Measurements from ENCODE around the gene AURKA. TPM values are rescaled to one million over a fixed set of nuclear protein-coding genes. Genes with fewer than 3 reads are reported as not detected.

Gene AURKA
- total RNA-seq, 1 donor from 2014 or later = 9.6 TPM

DNA sequence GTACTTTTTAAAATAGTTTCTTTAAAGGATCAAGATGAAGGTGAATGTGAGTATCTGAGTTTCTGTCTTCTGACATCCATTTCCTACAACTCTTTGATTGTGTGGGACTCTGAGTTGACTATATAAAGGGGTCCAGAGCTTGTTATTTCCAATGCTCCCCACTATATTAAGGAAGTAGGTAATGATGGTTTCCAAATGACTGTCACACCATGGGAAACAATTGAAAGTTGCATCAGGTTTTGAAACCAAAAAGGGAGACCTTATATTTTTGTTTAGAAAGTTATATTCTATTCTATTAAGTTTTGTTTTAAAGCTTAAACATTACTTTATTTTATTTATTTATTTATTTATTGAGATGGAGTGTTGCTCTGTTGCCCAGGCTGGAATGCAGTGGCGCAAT is 31.2 kb upstream of the AURKA start:
- DNase-seq (ENCODE audit: low spot score) = no peak
- TF ChIP-seq, protein P1, sequence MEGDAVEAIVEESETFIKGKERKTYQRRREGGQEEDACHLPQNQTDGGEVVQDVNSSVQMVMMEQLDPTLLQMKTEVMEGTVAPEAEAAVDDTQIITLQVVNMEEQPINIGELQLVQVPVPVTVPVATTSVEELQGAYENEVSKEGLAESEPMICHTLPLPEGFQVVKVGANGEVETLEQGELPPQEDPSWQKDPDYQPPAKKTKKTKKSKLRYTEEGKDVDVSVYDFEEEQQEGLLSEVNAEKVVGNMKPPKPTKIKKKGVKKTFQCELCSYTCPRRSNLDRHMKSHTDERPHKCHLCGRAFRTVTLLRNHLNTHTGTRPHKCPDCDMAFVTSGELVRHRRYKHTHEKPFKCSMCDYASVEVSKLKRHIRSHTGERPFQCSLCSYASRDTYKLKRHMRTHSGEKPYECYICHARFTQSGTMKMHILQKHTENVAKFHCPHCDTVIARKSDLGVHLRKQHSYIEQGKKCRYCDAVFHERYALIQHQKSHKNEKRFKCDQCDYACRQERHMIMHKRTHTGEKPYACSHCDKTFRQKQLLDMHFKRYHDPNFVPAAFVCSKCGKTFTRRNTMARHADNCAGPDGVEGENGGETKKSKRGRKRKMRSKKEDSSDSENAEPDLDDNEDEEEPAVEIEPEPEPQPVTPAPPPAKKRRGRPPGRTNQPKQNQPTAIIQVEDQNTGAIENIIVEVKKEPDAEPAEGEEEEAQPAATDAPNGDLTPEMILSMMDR (IDR thresholded peaks at IDR 0.05) = no peak
- Mint-ChIP-seq H3K4me1 (ENCODE audit: low read depth) (peaks cover 20% of the 10 kb centered on the region), H3K27me3 (ENCODE audit: low read depth) (no peaks in the 10 kb centered on the region), H3K4me3 (ENCODE audit: unreplicated experiment) (no peak overlapping the region), H3K27ac (ENCODE audit: unreplicated experiment) (peak overlapping the region; percentile 15), H3K9me3 (ENCODE audit: low read depth) (no peaks in the 10 kb centered on the region), H3K36me3 (ENCODE audit: low read depth) (peaks cover 3% of the 10 kb centered on the region)

DNA sequence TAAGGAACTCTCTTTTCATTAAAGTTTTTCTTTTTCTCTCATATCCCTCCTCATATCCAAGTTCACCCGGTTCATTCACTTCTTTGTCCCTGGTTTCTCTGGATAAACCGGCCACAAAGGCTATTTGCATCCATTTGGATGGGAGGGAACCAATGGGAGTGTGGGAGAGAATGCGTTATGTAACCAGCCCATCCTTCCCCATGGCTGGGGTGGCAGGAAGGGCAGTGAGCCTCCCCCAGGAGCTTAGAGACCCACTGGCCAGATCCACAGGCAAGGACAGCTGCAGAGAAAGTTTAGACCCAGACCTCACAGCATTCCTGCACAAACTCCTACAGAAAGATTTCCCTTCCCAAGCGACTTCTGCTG is 30.8 kb upstream of the AURKA start:
- Mint-ChIP-seq H3K9me3 (ENCODE audit: low read depth) (no peaks in the 10 kb centered on the region), H3K27ac (ENCODE audit: unreplicated experiment) (peak overlapping the region; percentile 15), H3K36me3 (ENCODE audit: low read depth) (peaks cover 3% of the 10 kb centered on the region), H3K4me1 (ENCODE audit: low read depth) (peaks cover 20% of the 10 kb centered on the region), H3K4me3 (ENCODE audit: unreplicated experiment) (no peak overlapping the region), H3K27me3 (ENCODE audit: low read depth) (no peaks in the 10 kb centered on the region)
- DNase-seq (ENCODE audit: low spot score) = no peak
- TF ChIP-seq, protein P1 (IDR thresholded peaks at IDR 0.05) = peak; percentile 1

DNA sequence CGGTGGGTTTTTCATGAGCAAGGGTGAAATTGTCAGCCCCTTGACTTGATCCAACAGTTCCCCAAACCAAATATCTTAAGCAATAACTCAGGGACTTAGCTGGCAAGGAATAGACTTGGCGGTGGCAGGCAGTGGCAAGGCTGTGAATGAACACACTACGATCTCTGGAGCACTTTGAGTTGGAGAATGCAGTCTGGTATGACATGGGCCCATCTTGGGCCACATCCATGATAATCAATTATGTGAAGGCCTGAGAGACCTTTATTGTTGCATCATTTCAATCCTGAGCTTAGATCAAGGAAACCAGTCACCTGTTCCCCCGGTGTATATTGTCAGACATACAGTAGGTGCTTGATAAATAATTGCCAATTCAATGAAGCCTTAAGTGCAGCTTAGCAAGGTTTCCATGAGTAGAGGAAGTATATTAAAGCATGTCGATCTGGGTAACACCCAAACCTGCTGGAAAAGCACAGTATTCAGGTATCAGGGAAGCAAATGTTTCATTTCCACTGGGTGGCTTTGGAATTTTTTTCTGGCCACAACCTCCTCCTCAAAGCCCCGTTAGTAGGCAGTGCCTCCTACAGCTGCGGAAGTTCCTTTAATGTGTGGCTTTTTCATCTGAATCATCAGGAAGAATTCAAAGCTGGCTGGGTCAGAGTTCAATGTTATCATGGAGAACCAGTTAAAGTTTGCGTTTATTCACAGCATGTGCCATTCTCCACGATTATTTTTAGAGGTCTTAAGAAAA is 30.2 kb upstream of the AURKA start:
- Mint-ChIP-seq H3K27ac (ENCODE audit: unreplicated experiment) (peak overlapping the region; percentile 14), H3K9me3 (ENCODE audit: low read depth) (no peaks in the 10 kb centered on the region), H3K4me3 (ENCODE audit: unreplicated experiment) (no peak overlapping the region), H3K36me3 (ENCODE audit: low read depth) (peaks cover 5% of the 10 kb centered on the region), H3K4me1 (ENCODE audit: low read depth) (peaks cover 20% of the 10 kb centered on the region), H3K27me3 (ENCODE audit: low read depth) (no peaks in the 10 kb centered on the region)
- TF ChIP-seq, protein P1 (IDR thresholded peaks at IDR 0.05) = peak; percentile 42
- no peak for DNase-seq (ENCODE audit: low spot score)

DNA sequence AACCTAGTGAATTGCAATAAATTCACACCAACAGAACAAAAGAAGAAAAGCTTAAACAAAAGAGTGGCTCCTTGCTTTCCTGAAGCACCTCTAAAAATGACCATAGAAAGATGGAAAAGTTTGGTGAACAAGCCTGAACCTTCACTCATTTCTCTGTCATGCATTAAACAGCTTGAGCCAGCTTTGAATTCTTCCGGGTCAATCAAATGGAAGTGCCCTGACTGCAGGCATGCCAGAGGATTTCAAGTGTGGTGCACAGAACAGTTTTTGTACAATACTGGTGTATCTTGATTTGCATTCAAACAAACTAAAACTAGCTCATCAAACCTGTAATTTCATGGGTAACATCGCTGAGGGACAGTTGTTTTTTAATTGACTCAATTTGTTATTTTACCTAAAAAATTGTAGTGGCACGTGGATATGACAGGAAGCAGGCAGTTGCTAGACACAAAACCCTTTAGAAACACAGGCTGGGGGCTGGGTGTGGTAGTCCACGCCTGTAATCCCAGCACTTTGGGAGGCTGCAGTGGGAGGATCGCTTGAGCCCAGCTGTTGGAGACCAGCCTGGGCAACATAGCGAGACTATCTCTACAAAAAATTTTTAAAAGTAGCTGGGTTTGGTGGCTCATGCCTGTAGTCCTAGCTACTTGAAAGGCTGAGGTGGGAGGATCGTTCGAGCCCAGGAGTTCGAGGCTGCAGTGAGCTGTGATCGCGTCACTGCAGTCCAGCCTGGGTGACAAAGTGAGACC is 29.1 kb upstream of the AURKA start:
- Mint-ChIP-seq H3K9me3 (ENCODE audit: low read depth) (no peaks in the 10 kb centered on the region), H3K4me1 (ENCODE audit: low read depth) (peaks cover 20% of the 10 kb centered on the region), H3K27me3 (ENCODE audit: low read depth) (no peaks in the 10 kb centered on the region), H3K36me3 (ENCODE audit: low read depth) (peaks cover 6% of the 10 kb centered on the region), H3K4me3 (ENCODE audit: unreplicated experiment) (no peak overlapping the region), H3K27ac (ENCODE audit: unreplicated experiment) (no peak overlapping the region)
- TF ChIP-seq, protein P1 (IDR thresholded peaks at IDR 0.05) = no peak
- no peak for DNase-seq (ENCODE audit: low spot score)

DNA sequence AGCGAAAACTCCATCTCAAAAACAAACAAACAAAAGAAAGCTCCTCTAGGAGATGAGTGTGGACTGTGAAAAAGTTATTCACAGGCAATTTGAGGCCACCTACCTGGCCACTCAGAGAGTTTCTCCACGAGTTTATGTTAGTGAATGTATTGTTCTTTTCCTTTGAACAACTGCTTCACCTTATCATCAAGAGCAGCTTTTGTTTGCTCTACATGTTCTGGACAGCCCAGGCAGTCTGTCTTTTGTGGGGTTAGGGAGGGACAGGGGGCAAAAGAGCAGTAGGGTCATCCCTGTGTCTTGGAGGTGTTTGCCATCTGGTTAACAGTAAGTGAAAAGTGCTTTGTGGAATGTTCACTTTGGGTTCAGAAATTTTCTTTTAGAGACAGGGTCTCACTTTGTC is 28.0 kb upstream of the AURKA start:
- Mint-ChIP-seq H3K36me3 (ENCODE audit: low read depth) (peaks cover 6% of the 10 kb centered on the region), H3K27ac (ENCODE audit: unreplicated experiment) (no peak overlapping the region), H3K4me1 (ENCODE audit: low read depth) (peaks cover 22% of the 10 kb centered on the region), H3K4me3 (ENCODE audit: unreplicated experiment) (no peak overlapping the region), H3K9me3 (ENCODE audit: low read depth) (no peaks in the 10 kb centered on the region), H3K27me3 (ENCODE audit: low read depth) (no peaks in the 10 kb centered on the region)
- DNase-seq (ENCODE audit: low spot score) = no peak
- TF ChIP-seq, protein P1 (IDR thresholded peaks at IDR 0.05) = no peak

Measured in chondrocyte (in vitro differentiated cells).